OCI-LY3 (cell line): ENCODE measurements around the gene DOK3.

Experiments
- EZH2phosphoT487 ChIP-seq: fragments of 200-600 bp; shearing (Covaris generic); IDR thresholded peaks from 2 replicates; pipeline ENCODE4 v1.6.1; 2018; ENCODE audit warnings: antibody characterized with exemption, mixed run types, low read depth
- TF ChIP-seq, protein P1 (sequence below): fragments of 200-600, 300-600 bp; sonication (generic); IDR thresholded peaks from 2 replicates; pipeline ENCODE4 v1.5.1; 2014; ENCODE audit warnings: antibody characterized with exemption, low read length, low read depth

DNA sequence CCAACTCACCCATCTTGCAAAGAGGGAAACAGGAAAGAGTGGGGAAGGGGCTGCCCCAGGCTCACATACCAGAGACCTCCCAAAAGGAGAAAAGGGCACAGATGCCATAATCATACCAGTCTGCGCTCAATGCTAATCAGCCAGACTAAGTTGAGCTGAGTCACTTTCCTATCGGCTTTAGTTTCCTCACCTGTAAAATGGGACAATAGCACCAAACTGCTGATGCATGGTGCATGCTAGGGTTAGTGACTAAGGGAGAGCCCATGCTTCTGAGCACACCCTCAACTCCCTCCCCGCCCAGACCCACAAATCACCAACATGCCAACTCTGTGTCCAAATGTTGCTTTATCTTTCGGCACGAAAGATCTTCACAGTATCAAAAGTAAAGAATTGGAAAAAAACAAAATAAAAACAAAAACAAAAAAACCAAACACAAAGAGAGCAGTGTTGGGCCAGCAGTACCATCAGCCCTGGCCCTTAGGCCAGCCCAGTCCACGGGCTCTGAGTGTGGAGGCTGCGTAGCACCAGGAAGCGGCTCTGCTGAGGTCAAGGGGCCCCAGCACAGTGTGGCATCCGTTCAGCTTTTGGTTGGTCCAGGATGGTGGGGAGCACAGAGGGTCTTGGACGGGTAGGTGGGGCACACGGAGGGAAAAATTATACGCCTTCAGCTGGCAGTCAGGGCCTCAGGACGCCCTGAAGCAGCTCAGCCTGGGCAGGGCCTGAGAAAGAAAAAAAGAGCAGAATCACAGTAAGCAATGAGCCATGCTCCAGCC lies 10.0 kb upstream of the DOK3 start:
- no peak for TF ChIP-seq EZH2phosphoT487
- TF ChIP-seq, protein P1, sequence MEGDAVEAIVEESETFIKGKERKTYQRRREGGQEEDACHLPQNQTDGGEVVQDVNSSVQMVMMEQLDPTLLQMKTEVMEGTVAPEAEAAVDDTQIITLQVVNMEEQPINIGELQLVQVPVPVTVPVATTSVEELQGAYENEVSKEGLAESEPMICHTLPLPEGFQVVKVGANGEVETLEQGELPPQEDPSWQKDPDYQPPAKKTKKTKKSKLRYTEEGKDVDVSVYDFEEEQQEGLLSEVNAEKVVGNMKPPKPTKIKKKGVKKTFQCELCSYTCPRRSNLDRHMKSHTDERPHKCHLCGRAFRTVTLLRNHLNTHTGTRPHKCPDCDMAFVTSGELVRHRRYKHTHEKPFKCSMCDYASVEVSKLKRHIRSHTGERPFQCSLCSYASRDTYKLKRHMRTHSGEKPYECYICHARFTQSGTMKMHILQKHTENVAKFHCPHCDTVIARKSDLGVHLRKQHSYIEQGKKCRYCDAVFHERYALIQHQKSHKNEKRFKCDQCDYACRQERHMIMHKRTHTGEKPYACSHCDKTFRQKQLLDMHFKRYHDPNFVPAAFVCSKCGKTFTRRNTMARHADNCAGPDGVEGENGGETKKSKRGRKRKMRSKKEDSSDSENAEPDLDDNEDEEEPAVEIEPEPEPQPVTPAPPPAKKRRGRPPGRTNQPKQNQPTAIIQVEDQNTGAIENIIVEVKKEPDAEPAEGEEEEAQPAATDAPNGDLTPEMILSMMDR, result no peak
